NB4 (cell line): ENCODE results near the gene UVRAG.

Source experiments
- MYC ChIP-seq: IDR thresholded peaks from 2 replicates; pipeline ENCODE4 v1.6.1; 2011; ENCODE audit warnings: low read depth, low read length
- POLR2A ChIP-seq: IDR thresholded peaks from 2 replicates; pipeline ENCODE4 v1.6.1; 2011; ENCODE audit warnings: mild to moderate bottlenecking; ENCODE audit not compliant: insufficient read length; ENCODE audit errors: extremely low read depth
- TF ChIP-seq, protein P1 (sequence below): IDR thresholded peaks from one replicate; pipeline ENCODE4 v1.5.1; 2012; ENCODE audit warnings: low read depth, low read length
- TF ChIP-seq, protein P2 (sequence below): IDR thresholded peaks from 2 replicates; pipeline ENCODE4 v1.6.1; 2011; ENCODE audit warnings: low read depth, low read length

DNA sequence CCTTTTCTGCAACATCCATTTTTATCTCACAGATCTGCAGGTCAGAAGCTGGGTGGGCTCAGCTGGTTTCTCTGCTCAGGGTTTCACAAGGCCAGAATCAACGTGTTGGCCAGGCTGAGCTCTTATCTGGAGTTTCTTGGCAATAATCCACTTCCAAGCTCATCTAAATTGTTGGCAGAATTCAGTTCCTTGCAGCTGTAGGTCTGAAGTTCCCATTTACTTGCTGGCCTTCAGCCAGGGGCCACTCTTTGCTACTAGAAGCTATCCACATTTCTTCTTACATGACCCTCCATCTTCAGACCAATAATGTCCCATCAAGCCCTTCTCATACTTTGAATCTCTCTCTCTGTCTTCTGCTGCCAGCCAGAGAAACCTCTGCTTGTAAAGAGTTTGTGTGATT is 287.8 kb downstream of the UVRAG start:
- TF ChIP-seq POLR2A, result no peak
- TF ChIP-seq, protein P1, sequence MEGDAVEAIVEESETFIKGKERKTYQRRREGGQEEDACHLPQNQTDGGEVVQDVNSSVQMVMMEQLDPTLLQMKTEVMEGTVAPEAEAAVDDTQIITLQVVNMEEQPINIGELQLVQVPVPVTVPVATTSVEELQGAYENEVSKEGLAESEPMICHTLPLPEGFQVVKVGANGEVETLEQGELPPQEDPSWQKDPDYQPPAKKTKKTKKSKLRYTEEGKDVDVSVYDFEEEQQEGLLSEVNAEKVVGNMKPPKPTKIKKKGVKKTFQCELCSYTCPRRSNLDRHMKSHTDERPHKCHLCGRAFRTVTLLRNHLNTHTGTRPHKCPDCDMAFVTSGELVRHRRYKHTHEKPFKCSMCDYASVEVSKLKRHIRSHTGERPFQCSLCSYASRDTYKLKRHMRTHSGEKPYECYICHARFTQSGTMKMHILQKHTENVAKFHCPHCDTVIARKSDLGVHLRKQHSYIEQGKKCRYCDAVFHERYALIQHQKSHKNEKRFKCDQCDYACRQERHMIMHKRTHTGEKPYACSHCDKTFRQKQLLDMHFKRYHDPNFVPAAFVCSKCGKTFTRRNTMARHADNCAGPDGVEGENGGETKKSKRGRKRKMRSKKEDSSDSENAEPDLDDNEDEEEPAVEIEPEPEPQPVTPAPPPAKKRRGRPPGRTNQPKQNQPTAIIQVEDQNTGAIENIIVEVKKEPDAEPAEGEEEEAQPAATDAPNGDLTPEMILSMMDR, result no peak
- TF ChIP-seq, protein P2, sequence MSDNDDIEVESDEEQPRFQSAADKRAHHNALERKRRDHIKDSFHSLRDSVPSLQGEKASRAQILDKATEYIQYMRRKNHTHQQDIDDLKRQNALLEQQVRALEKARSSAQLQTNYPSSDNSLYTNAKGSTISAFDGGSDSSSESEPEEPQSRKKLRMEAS, result no peak
- no peak for TF ChIP-seq MYC
